ENCODE measurements around the gene EDC4.
A peak's percentile ranks its signal among the peaks of the same experiment; 100 is the strongest.

EDC4 gene, protein sequence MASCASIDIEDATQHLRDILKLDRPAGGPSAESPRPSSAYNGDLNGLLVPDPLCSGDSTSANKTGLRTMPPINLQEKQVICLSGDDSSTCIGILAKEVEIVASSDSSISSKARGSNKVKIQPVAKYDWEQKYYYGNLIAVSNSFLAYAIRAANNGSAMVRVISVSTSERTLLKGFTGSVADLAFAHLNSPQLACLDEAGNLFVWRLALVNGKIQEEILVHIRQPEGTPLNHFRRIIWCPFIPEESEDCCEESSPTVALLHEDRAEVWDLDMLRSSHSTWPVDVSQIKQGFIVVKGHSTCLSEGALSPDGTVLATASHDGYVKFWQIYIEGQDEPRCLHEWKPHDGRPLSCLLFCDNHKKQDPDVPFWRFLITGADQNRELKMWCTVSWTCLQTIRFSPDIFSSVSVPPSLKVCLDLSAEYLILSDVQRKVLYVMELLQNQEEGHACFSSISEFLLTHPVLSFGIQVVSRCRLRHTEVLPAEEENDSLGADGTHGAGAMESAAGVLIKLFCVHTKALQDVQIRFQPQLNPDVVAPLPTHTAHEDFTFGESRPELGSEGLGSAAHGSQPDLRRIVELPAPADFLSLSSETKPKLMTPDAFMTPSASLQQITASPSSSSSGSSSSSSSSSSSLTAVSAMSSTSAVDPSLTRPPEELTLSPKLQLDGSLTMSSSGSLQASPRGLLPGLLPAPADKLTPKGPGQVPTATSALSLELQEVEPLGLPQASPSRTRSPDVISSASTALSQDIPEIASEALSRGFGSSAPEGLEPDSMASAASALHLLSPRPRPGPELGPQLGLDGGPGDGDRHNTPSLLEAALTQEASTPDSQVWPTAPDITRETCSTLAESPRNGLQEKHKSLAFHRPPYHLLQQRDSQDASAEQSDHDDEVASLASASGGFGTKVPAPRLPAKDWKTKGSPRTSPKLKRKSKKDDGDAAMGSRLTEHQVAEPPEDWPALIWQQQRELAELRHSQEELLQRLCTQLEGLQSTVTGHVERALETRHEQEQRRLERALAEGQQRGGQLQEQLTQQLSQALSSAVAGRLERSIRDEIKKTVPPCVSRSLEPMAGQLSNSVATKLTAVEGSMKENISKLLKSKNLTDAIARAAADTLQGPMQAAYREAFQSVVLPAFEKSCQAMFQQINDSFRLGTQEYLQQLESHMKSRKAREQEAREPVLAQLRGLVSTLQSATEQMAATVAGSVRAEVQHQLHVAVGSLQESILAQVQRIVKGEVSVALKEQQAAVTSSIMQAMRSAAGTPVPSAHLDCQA (N-terminal part only)

DNA sequence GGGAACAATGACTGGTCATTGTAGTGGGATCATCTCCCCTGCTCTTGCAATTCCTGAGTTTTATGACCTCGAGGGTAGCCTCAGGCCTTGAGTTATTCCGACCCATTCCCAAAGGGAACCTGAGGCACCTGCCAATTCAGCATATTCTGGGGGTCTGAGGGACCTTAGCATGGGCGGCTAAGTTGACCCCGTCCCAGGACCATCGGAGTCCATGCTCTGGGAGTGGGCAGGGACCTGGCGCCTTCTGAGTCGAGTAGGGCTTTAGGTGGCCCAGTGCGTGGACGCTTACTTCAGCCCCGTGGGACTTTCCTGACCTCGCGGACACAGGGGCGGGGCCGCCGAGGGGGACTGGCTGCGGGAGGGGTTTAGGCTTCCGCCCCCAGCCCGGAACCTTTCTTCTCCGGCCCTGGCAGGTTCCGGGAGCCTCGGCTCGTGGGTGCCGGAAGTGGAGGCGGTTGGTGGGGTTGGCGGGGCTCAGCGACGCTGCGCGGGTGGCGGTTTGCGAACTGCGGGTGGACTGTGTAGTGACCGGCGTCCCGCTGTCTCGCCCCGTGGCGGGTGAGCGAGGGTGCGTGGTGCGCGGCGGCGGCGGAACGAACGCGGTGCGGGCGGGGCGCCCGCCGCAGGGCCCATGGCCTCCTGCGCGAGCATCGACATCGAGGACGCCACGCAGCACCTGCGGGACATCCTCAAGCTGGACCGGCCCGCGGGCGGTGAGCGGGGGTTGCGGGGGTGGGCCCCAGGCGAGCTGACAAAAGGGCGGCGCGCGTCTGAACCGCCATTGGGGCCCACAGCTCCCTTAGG lies at the start of gene EDC4:
Gene EDC4, plus strand, starts transcription at position 422 of the 804 bp plus-strand sequence. Its CDS starts 210 bp downstream, at position 632.
- peak; percentile 97 for DNase-seq (ENCODE audit: low spot score)
- TF ChIP-seq, protein P1, sequence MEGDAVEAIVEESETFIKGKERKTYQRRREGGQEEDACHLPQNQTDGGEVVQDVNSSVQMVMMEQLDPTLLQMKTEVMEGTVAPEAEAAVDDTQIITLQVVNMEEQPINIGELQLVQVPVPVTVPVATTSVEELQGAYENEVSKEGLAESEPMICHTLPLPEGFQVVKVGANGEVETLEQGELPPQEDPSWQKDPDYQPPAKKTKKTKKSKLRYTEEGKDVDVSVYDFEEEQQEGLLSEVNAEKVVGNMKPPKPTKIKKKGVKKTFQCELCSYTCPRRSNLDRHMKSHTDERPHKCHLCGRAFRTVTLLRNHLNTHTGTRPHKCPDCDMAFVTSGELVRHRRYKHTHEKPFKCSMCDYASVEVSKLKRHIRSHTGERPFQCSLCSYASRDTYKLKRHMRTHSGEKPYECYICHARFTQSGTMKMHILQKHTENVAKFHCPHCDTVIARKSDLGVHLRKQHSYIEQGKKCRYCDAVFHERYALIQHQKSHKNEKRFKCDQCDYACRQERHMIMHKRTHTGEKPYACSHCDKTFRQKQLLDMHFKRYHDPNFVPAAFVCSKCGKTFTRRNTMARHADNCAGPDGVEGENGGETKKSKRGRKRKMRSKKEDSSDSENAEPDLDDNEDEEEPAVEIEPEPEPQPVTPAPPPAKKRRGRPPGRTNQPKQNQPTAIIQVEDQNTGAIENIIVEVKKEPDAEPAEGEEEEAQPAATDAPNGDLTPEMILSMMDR (IDR thresholded peaks at IDR 0.05; ENCODE audit: borderline replicate concordance, control extremely low read depth, extremely low read depth, insufficient read depth, missing control alignments): no peak
- in situ Hi-C loops (cut with MboI; ENCODE audit: low sequenced_read_pairs, unreplicated experiment): no loop called here

DNA sequence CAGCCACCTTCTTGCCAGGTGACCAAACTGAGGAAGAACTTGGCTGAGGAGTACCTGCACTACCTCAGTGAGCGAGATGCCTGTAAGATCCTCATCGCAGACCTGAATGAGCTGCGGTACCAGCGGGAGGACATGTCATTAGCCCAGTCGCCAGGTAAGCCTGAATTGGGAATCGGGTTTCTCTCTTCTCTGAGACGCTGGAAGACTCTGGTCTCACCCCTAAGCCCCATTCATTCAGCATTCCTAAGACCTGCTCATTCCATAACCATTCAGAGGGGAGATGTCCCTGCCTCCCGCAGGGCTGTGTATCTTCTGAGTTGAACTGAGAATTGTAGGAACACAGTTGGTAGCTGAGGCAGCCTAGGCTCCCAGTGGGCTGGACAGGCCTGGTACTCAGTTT lies 47.7 kb upstream of the EDC4 start:
- in situ Hi-C loops (cut with MboI; ENCODE audit: low sequenced_read_pairs, unreplicated experiment): no loop called here
- DNase-seq (ENCODE audit: low spot score): no peak
- TF ChIP-seq, protein P1 (IDR thresholded peaks at IDR 0.05; ENCODE audit: borderline replicate concordance, control extremely low read depth, extremely low read depth, insufficient read depth, missing control alignments): no peak

DNA sequence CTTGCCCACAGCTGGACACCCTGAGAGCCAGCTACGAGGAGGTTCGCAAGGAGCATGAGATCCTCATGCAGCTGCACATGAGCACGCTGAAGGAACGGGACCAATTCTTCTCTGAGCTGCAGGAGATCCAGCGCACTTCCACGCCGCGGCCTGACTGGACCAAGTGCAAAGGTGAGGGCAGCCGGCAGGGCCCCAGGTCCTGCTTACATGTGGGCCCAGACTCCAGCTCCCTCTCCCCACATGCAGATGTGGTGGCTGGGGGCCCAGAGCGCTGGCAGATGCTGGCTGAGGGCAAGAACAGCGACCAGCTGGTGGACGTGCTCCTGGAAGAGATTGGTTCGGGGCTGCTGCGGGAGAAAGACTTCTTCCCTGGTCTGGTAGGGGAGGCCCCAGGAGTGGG lies 46.9 kb upstream of the EDC4 start:
- TF ChIP-seq, protein P1 (IDR thresholded peaks at IDR 0.05; ENCODE audit: borderline replicate concordance, control extremely low read depth, extremely low read depth, insufficient read depth, missing control alignments): no peak
- in situ Hi-C loops (cut with MboI; ENCODE audit: low sequenced_read_pairs, unreplicated experiment): no loop called here
- DNase-seq (ENCODE audit: low spot score): no peak

DNA sequence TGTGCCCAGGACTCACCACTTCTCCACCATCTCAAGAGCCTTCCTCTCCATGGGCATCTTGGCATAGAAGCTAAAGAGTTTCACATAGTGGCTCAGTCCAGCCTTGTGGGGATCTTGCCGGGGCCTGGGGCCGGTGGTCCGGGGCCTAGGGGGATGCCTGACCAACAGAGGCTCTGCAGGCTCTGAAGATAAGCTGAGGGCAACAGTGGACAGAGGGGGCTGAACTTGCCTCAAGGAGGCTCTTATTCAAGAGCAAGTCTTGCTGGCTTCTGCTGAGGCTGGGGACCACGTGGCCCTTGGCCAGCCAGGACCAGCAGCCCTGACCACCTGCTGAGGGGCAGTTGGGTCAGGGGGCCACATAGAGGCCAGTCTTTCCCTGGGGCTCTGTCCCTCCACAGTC lies 44.2 kb upstream of the EDC4 start:
- TF ChIP-seq, protein P1 (IDR thresholded peaks at IDR 0.05; ENCODE audit: borderline replicate concordance, control extremely low read depth, extremely low read depth, insufficient read depth, missing control alignments): no peak
- in situ Hi-C loops (cut with MboI; ENCODE audit: low sequenced_read_pairs, unreplicated experiment): no loop called here
- DNase-seq (ENCODE audit: low spot score): no peak

DNA sequence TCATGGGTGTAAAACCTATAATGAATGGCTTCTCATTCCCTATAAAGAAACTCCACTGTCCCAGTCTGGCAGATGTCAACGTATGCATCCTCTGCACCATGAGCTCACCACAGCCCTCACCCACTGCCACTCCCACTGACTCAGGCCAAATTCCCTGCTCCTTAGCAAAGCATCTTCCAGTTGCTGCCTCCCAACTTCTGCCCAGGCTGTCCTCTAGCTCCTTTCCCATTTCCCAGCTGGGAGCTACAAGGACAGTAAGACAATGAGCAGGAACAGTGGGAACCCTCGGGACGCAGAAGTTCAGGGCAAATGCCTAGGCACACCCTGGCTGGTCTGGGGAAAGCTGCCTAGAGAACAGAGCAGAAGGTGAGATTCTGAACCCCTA lies 39.8 kb upstream of the EDC4 start:
- in situ Hi-C loops (cut with MboI; ENCODE audit: low sequenced_read_pairs, unreplicated experiment): no loop called here
- no peak for DNase-seq (ENCODE audit: low spot score)
- TF ChIP-seq, protein P1 (IDR thresholded peaks at IDR 0.05; ENCODE audit: borderline replicate concordance, control extremely low read depth, extremely low read depth, insufficient read depth, missing control alignments): no peak

All from GM13976 (cell line).